HG02571 (cell line): ENCODE data around the gene HCRT.
"Not testable (repeated sequence)": the region's sequence is repeated elsewhere in the genome, so short reads cannot be mapped to it uniquely, and the experiment has no call there.

Source experiments
- ATAC-seq: cut with Tn5 transposase; IDR thresholded peaks from one replicate; pipeline ENCODE4 v1.9.1; 2021; ENCODE audit warnings: mild to moderate bottlenecking, moderate library complexity; ENCODE audit not compliant: unreplicated experiment

Gene HCRT

GRCh38 chr17:42180411-42180921 is 4.8 kb downstream of the HCRT start:
- no peak for ATAC-seq

GRCh38 chr17:42179911-42180410 is 5.3 kb downstream of the HCRT start:
- ATAC-seq = no peak

- ATAC-seq = no peak
These were observed 5.9 kb downstream of the HCRT start for GRCh38 chr17:42179335-42179734.

GRCh38 chr17:42178817-42179216 is 6.4 kb downstream of the HCRT start:
- ATAC-seq = no peak

GRCh38 chr17:42177684-42178083 is 7.6 kb downstream of the HCRT start:
- ATAC-seq = no peak

- no peak for ATAC-seq
These were observed 11.0 kb downstream of the HCRT start for GRCh38 chr17:42174126-42174783.

GRCh38 chr17:42171831-42172230 is 13.4 kb downstream of the HCRT start:
- ATAC-seq = no peak

GRCh38 chr17:42169351-42169750 is 15.9 kb downstream of the HCRT start:
- no peak for ATAC-seq

- no peak for ATAC-seq
These were observed 17.4 kb downstream of the HCRT start for GRCh38 chr17:42167807-42168206.

GRCh38 chr17:42166196-42166763 is 19.0 kb downstream of the HCRT start:
- no peak for ATAC-seq

GRCh38 chr17:42165751-42166150 is 19.5 kb downstream of the HCRT start:
- ATAC-seq = no peak

GRCh38 chr17:42163696-42164407 is 21.4 kb downstream of the HCRT start:
- ATAC-seq = no peak

- ATAC-seq = no peak
These were observed 22.1 kb downstream of the HCRT start for GRCh38 chr17:42163113-42163512.

- ATAC-seq = no peak
These were observed 24.7 kb downstream of the HCRT start for GRCh38 chr17:42160531-42160910.

GRCh38 chr17:42159796-42160530 is 25.3 kb downstream of the HCRT start:
- ATAC-seq = no peak

GRCh38 chr17:42155614-42156045 is 29.6 kb downstream of the HCRT start:
- ATAC-seq = no peak

GRCh38 chr17:42153919-42154742 is 31.1 kb downstream of the HCRT start:
- ATAC-seq = no peak

GRCh38 chr17:42146911-42147607 is 38.2 kb downstream of the HCRT start:
- ATAC-seq = no peak

GRCh38 chr17:42143138-42143537 is 42.1 kb downstream of the HCRT start:
- ATAC-seq = not testable (repeated sequence)
